ENCODE measurements around the gene VWA7.

Gene VWA7

DNA sequence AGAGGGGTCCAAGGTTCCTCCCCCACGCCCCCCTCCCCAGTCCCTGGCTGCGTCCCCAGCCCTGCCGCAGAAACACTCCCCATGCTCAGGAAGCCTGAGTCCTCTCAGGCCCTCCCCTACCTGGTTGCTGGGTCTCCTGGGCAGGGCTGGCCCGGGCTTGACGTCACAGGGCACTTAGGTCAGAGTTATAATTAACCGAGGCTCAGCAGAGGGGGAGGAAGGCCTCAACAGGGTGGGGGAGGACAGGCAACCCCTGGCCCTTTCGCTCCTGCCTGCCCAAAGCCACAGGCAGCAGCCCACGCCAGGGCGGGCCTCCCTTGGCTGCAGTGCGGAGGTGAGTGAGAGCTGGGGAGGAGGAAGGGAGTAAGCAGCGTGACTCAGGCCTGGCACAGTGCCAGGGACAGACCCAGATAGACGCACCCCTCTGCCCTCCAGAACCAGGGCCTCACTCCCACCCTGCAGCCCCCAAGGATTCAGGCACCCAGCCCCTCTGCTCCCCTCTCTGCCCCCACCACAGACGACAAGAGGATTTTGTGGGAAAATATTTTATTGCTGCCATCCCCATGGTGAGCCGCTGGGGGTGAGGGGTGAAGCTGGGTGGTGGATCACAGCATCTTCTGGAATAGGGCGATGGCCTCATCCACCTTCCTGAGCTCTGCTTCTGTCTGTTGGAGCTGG, at the start of gene VWA7 (continued):
- no peak for TF ChIP-seq ZNF768 (tag by site-specific recombination; IDR thresholded peaks at IDR 0.05)
- peak; percentile 99 for TF ChIP-seq ZNF398 (tag by site-specific recombination; IDR thresholded peaks at IDR 0.05)
- TF ChIP-seq ZNF335 (tag by site-specific recombination; conservative IDR thresholded peaks at IDR 0.05) = peak; percentile 83
- TF ChIP-seq ZXDB (tag by site-specific recombination; IDR thresholded peaks at IDR 0.05) = peak; percentile 77
- peak; percentile 97 for TF ChIP-seq ZNF629 (tag by site-specific recombination; IDR thresholded peaks at IDR 0.05)
- no peak for TF ChIP-seq ZNF23 (tag by site-specific recombination; IDR thresholded peaks at IDR 0.05; ENCODE audit: borderline replicate concordance)
- TF ChIP-seq SCRT2 (tag by site-specific recombination; IDR thresholded peaks at IDR 0.05) = peak; percentile 98
- TF ChIP-seq, protein P1, sequence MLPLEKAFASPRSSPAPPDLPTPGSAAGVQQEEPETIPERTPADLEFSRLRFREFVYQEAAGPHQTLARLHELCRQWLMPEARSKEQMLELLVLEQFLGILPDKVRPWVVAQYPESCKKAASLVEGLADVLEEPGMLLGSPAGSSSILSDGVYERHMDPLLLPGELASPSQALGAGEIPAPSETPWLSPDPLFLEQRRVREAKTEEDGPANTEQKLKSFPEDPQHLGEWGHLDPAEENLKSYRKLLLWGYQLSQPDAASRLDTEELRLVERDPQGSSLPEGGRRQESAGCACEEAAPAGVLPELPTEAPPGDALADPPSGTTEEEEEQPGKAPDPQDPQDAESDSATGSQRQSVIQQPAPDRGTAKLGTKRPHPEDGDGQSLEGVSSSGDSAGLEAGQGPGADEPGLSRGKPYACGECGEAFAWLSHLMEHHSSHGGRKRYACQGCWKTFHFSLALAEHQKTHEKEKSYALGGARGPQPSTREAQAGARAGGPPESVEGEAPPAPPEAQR (tag by site-specific recombination; IDR thresholded peaks at IDR 0.05) = 0 out of 2 replicates have a peak, but pooled peaks have one; percentile 18
- peak; percentile 48; the same call in 1 of the 2 replicates for TF ChIP-seq PRDM4 (tag by site-specific recombination; IDR thresholded peaks at IDR 0.05)
- TF ChIP-seq ZNF830 (tag by site-specific recombination; IDR thresholded peaks at IDR 0.05; ENCODE audit: low read depth) = no peak
- peak; percentile 47; the same call in 1 of the 2 replicates for TF ChIP-seq ZNF843 (tag by site-specific recombination; IDR thresholded peaks at IDR 0.05)
- no peak for TF ChIP-seq SCRT1 (tag by site-specific recombination; IDR thresholded peaks at IDR 0.05; ENCODE audit: borderline replicate concordance)
- TF ChIP-seq ZNF394 (tag by site-specific recombination; IDR thresholded peaks at IDR 0.05; ENCODE audit: borderline replicate concordance) = peak; percentile 71
- peak; percentile 60; the same call in 1 of the 2 replicates for TF ChIP-seq MZF1 (tag by site-specific recombination; IDR thresholded peaks at IDR 0.05; ENCODE audit: borderline replicate concordance)
- peak; percentile 95 for TF ChIP-seq ZNF248 (tag by site-specific recombination; IDR thresholded peaks at IDR 0.05)
- TF ChIP-seq ZNF2 (tag by site-specific recombination; IDR thresholded peaks at IDR 0.05) = peak; percentile 87
- no peak for TF ChIP-seq TRIM28 (IDR thresholded peaks at IDR 0.05; ENCODE audit: borderline replicate concordance, low read length)
- TF ChIP-seq ZNF776 (tag by site-specific recombination; IDR thresholded peaks at IDR 0.05; ENCODE audit: borderline replicate concordance) = peak; percentile 97
- peak; percentile 90 for TF ChIP-seq PRDM1 (tag by site-specific recombination; IDR thresholded peaks at IDR 0.05)
- TF ChIP-seq ZNF544 (tag by site-specific recombination; IDR thresholded peaks at IDR 0.05) = peak; percentile 98
- peak; percentile 96 for TF ChIP-seq ZBTB21 (tag by site-specific recombination; IDR thresholded peaks at IDR 0.05)
- peak; percentile 93; the same call in 1 of the 2 replicates for TF ChIP-seq ZNF324 (tag by site-specific recombination; IDR thresholded peaks at IDR 0.05)
- TF ChIP-seq ZNF37A (tag by site-specific recombination; IDR thresholded peaks at IDR 0.05) = peak; percentile 93
- TF ChIP-seq ZNF501 (tag by site-specific recombination; IDR thresholded peaks at IDR 0.05) = peak; percentile 76
- no peak for TF ChIP-seq ZNF626 (tag by site-specific recombination; IDR thresholded peaks at IDR 0.05)
- TF ChIP-seq ZNF621 (tag by site-specific recombination; IDR thresholded peaks at IDR 0.05) = peak; percentile 88; the same call in 1 of the 2 replicates
- TF ChIP-seq PRDM6 (tag by site-specific recombination; IDR thresholded peaks at IDR 0.05) = no peak
- TF ChIP-seq ZNF121 (tag by site-specific recombination; IDR thresholded peaks at IDR 0.05) = peak; percentile 62
- no peak for TF ChIP-seq ZNF555 (tag by site-specific recombination; conservative IDR thresholded peaks at IDR 0.05)
- TF ChIP-seq, protein P2, sequence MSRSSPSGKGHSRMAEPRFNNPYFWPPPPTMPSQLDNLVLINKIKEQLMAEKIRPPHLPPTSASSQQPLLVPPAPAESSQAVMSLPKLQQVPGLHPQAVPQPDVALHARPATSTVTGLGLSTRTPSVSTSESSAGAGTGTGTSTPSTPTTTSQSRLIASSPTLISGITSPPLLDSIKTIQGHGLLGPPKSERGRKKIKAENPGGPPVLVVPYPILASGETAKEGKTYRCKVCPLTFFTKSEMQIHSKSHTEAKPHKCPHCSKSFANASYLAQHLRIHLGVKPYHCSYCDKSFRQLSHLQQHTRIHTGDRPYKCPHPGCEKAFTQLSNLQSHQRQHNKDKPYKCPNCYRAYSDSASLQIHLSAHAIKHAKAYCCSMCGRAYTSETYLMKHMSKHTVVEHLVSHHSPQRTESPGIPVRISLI (tag by site-specific recombination; IDR thresholded peaks at IDR 0.05) = no peak
- TF ChIP-seq ZNF76 (tag by site-specific recombination; IDR thresholded peaks at IDR 0.05; ENCODE audit: borderline replicate concordance, low read depth) = peak; percentile 70; the same call in 1 of the 2 replicates
- peak; percentile 92 for TF ChIP-seq ZNF24 (tag by site-specific recombination; IDR thresholded peaks at IDR 0.05)
- no peak for TF ChIP-seq ZNF701 (tag by site-specific recombination; IDR thresholded peaks at IDR 0.05)
